WTC11 (cell line): ENCODE measurements around the gene METTL24. TPM values are rescaled to one million over a fixed set of nuclear protein-coding genes. Genes with fewer than 3 reads are reported as not detected.

ENCODE experiments used
- ATAC-seq: fragments of 200-7000 bp; cut with Tn5 transposase; 2 replicates; pipeline ENCODE4 v1.10.0; 2021; ENCODE audit warnings: mild to moderate bottlenecking, moderate library complexity
- CTCF ChIA-PET: fragments of 300-600 bp; sonication (Branson Sonifier 250); formaldehyde crosslinking; loops from one replicate; lab custom pipeline; 2021; ENCODE audit warnings: antibody characterized with exemption; lab: Charles Lee
- POLR2A ChIA-PET: fragments of 350-600 bp; sonication (Branson Sonifier 250); formaldehyde crosslinking; loops from one replicate; lab custom pipeline; 2021; ENCODE audit warnings: antibody characterized with exemption; lab: Charles Lee
- DNase-seq: peaks from one replicate; pipeline ENCODE4 v3.0.0; 2021; ENCODE audit warnings: low spot score
- H3K27ac Mint-ChIP-seq: 2 replicates; pipeline ENCODE4 v1.8.0; 2021; ENCODE audit warnings: mixed read lengths
- H3K27me3 Mint-ChIP-seq: 2 replicates; pipeline ENCODE4 v1.8.0; 2021; ENCODE audit warnings: low read depth, mild to moderate bottlenecking, moderate library complexity, mixed read lengths
- H3K36me3 Mint-ChIP-seq: 2 replicates; pipeline ENCODE4 v1.8.0; 2021; ENCODE audit warnings: mixed read lengths
- H3K4me1 Mint-ChIP-seq: 2 replicates; pipeline ENCODE4 v1.8.0; 2022; ENCODE audit warnings: mixed read lengths
- H3K4me3 Mint-ChIP-seq: 2 replicates; pipeline ENCODE4 v1.8.0; 2021; ENCODE audit warnings: mild to moderate bottlenecking, moderate library complexity, mixed read lengths
- H3K9me3 Mint-ChIP-seq: 2 replicates; pipeline ENCODE4 v1.8.0; 2021; ENCODE audit warnings: mixed read lengths
- ATF1 ChIP-seq: sonication (generic); formaldehyde crosslinking; IDR thresholded peaks from 2 replicates; pipeline ENCODE4 v1.8.1; 2023; ENCODE audit warnings: mild to moderate bottlenecking, moderate library complexity, missing genetic modification reagents
- CBFB ChIP-seq: sonication (generic); formaldehyde crosslinking; IDR thresholded peaks from 2 replicates; pipeline ENCODE4 v1.8.1; 2022; ENCODE audit warnings: mild to moderate bottlenecking, low read depth, missing genetic modification reagents
- CREB1 ChIP-seq: sonication (generic); formaldehyde crosslinking; IDR thresholded peaks from 2 replicates; pipeline ENCODE4 v1.8.0; 2023; ENCODE audit warnings: mild to moderate bottlenecking, missing genetic modification reagents
- FOXJ3 ChIP-seq: sonication (generic); formaldehyde crosslinking; IDR thresholded peaks from 2 replicates; pipeline ENCODE4 v1.9.0; 2021; ENCODE audit warnings: missing genetic modification reagents, mild to moderate bottlenecking, borderline replicate concordance
- IRF2 ChIP-seq: sonication (generic); formaldehyde crosslinking; IDR thresholded peaks from 2 replicates; pipeline ENCODE4 v1.8.0; 2022; ENCODE audit warnings: low read depth, missing genetic modification reagents, borderline replicate concordance
- JAZF1 ChIP-seq: fragments of 250-450 bp; sonication (Bioruptor Pico); IDR thresholded peaks from 2 replicates; pipeline ENCODE4 v1.9.0; 2021; ENCODE audit warnings: moderate library complexity, mild to moderate bottlenecking, inconsistent platforms
- JUN ChIP-seq: sonication (generic); formaldehyde crosslinking; IDR thresholded peaks from 2 replicates; pipeline ENCODE4 v1.8.0; 2023; ENCODE audit warnings: mild to moderate bottlenecking, missing genetic modification reagents
- MYBL2 ChIP-seq: sonication (generic); formaldehyde crosslinking; IDR thresholded peaks from 2 replicates; pipeline ENCODE4 v1.8.1; 2023; ENCODE audit warnings: mild to moderate bottlenecking, moderate library complexity, missing genetic modification reagents
- NFYB ChIP-seq: sonication (generic); formaldehyde crosslinking; conservative IDR thresholded peaks from 2 replicates; pipeline ENCODE4 v1.8.0; 2022; ENCODE audit warnings: low read depth, missing genetic modification reagents
- NR1H2 ChIP-seq: sonication (generic); formaldehyde crosslinking; IDR thresholded peaks from 2 replicates; pipeline ENCODE4 v1.9.0; 2021; ENCODE audit warnings: mild to moderate bottlenecking, moderate library complexity, missing genetic modification reagents
- NR3C1 ChIP-seq: sonication (generic); formaldehyde crosslinking; conservative IDR thresholded peaks from 2 replicates; pipeline ENCODE4 v1.8.1; 2023; ENCODE audit warnings: low read depth, mild to moderate bottlenecking, missing genetic modification reagents
- OVOL2 ChIP-seq: fragments of 250-450 bp; sonication (Bioruptor Pico); IDR thresholded peaks from 2 replicates; pipeline ENCODE4 v1.9.0; 2021; ENCODE audit warnings: mild to moderate bottlenecking, borderline replicate concordance
- PRDM15 ChIP-seq: sonication (generic); formaldehyde crosslinking; IDR thresholded peaks from 2 replicates; pipeline ENCODE4 v1.8.0; 2022; ENCODE audit warnings: missing genetic modification reagents
- RELA ChIP-seq: sonication (generic); formaldehyde crosslinking; IDR thresholded peaks from 2 replicates; pipeline ENCODE4 v1.8.1; 2022; ENCODE audit warnings: missing genetic modification reagents, mild to moderate bottlenecking, borderline replicate concordance
- ZNF232 ChIP-seq: sonication (generic); formaldehyde crosslinking; IDR thresholded peaks from 2 replicates; pipeline ENCODE4 v1.8.0; 2022; ENCODE audit warnings: mild to moderate bottlenecking, missing genetic modification reagents
- ZNF263 ChIP-seq: sonication (generic); formaldehyde crosslinking; IDR thresholded peaks from 2 replicates; pipeline ENCODE4 v1.8.1; 2022; ENCODE audit warnings: low read depth, mild to moderate bottlenecking, moderate library complexity, missing genetic modification reagents
- ZNF423 ChIP-seq: fragments of 250-450 bp; sonication (Bioruptor Pico); IDR thresholded peaks from 2 replicates; pipeline ENCODE4 v2.1.2; 2022; ENCODE audit warnings: mild to moderate bottlenecking, moderate library complexity
- ZNF532 ChIP-seq: fragments of 250-450 bp; sonication (Bioruptor Pico); IDR thresholded peaks from 2 replicates; pipeline ENCODE4 v1.9.0; 2021; ENCODE audit warnings: mild to moderate bottlenecking, borderline replicate concordance
- total RNA-seq: library from RNA; stranded (reverse); gene quantifications from 3 replicates; pipeline ENCODE4 v1.2.3, GENCODE V29; 2021
- TF ChIP-seq, protein P1 (sequence below): fragments of 250-450 bp; sonication (Bioruptor Pico); IDR thresholded peaks from 2 replicates; pipeline ENCODE4 v1.8.0; 2021; ENCODE audit warnings: mild to moderate bottlenecking
- TF ChIP-seq, protein P2 (sequence below): sonication (generic); formaldehyde crosslinking; IDR thresholded peaks from 2 replicates; pipeline ENCODE4 v1.8.1; 2022; ENCODE audit warnings: mild to moderate bottlenecking, moderate library complexity, missing genetic modification reagents

The METTL24 gene
- total RNA-seq, 1 experiment from 2014 or later = 0.31 TPM

GRCh38 chr6:110357298-110357663 lies 868 bp downstream of the METTL24 start:
- DNase-seq (no peak), ATAC-seq (no peak)
- TF ChIP-seq OVOL2 (CRISPR knock-in tag) = no peak
- no peak for TF ChIP-seq ATF1 (CRISPR knock-in tag)
- Mint-ChIP-seq H3K36me3 (no peaks in the 10 kb centered on the region), H3K27me3 (peaks cover 37% of the 10 kb centered on the region), H3K27ac (no peak overlapping the region), H3K4me3 (peak overlapping the region; percentile 82), H3K9me3 (peaks cover 7% of the 10 kb centered on the region), H3K4me1 (peaks cover 60% of the 10 kb centered on the region)
- ChIA-PET CTCF (interaction anchor here (6.3 kb wide), 1 partner anchor 16 kb away, joined by 47 read pairs; no protein-coding TSS in a partner anchor), POLR2A (no interaction called here)

GRCh38 chr6:110356778-110357177 lies 1.4 kb downstream of the METTL24 start:
- DNase-seq (no peak), ATAC-seq (no peak)
- Mint-ChIP-seq H3K9me3 (peaks cover 7% of the 10 kb centered on the region), H3K27me3 (peaks cover 37% of the 10 kb centered on the region), H3K27ac (no peak overlapping the region), H3K4me3 (peak overlapping the region; percentile 82), H3K36me3 (no peaks in the 10 kb centered on the region), H3K4me1 (peaks cover 65% of the 10 kb centered on the region)
- TF ChIP-seq CREB1 (no peak), JAZF1 (no peak)
- ChIA-PET POLR2A (no interaction called here), CTCF (interaction anchor here (6.3 kb wide), 1 partner anchor 15 kb away, joined by 47 read pairs; no protein-coding TSS in a partner anchor)

GRCh38 chr6:110355727-110356126 lies 2.4 kb downstream of the METTL24 start:
- CTCF ChIA-PET = interaction anchor here (6.3 kb wide), 1 partner anchor 14 kb away, joined by 47 read pairs; no protein-coding TSS in a partner anchor
- H3K36me3 Mint-ChIP-seq = no peaks in the 10 kb centered on the region
- H3K4me1 Mint-ChIP-seq = peaks cover 68% of the 10 kb centered on the region
- ATAC-seq (peak; percentile 18), DNase-seq (peak; percentile 31)
- H3K4me3 Mint-ChIP-seq = peak overlapping the region; percentile 0; the same call in 1 of the 2 replicates
- POLR2A ChIA-PET = no interaction called here
- H3K9me3 Mint-ChIP-seq = no peaks in the 10 kb centered on the region
- H3K27me3 Mint-ChIP-seq = peaks cover 37% of the 10 kb centered on the region
- TF ChIP-seq NFYB (CRISPR knock-in tag) (no peak), JUN (CRISPR knock-in tag) (no peak), ZNF232 (CRISPR knock-in tag) (no peak), NR1H2 (CRISPR knock-in tag) (no peak), ZNF263 (no peak), RELA (CRISPR knock-in tag) (no peak), FOXJ3 (CRISPR knock-in tag) (no peak), NR3C1 (CRISPR knock-in tag) (no peak), ZNF423 (no peak), IRF2 (no peak), ZNF532 (CRISPR knock-in tag) (no peak), CBFB (CRISPR knock-in tag) (no peak), MYBL2 (CRISPR knock-in tag) (no peak), PRDM15 (CRISPR knock-in tag) (no peak)
- TF ChIP-seq, protein P1, sequence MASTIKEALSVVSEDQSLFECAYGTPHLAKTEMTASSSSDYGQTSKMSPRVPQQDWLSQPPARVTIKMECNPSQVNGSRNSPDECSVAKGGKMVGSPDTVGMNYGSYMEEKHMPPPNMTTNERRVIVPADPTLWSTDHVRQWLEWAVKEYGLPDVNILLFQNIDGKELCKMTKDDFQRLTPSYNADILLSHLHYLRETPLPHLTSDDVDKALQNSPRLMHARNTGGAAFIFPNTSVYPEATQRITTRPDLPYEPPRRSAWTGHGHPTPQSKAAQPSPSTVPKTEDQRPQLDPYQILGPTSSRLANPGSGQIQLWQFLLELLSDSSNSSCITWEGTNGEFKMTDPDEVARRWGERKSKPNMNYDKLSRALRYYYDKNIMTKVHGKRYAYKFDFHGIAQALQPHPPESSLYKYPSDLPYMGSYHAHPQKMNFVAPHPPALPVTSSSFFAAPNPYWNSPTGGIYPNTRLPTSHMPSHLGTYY = no peak
- TF ChIP-seq, protein P2, sequence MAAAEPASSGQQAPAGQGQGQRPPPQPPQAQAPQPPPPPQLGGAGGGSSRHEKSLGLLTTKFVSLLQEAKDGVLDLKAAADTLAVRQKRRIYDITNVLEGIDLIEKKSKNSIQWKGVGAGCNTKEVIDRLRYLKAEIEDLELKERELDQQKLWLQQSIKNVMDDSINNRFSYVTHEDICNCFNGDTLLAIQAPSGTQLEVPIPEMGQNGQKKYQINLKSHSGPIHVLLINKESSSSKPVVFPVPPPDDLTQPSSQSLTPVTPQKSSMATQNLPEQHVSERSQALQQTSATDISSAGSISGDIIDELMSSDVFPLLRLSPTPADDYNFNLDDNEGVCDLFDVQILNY = no peak
- TF ChIP-seq, all 79 proteins: peak for 0
- H3K27ac Mint-ChIP-seq = peak overlapping the region; percentile 2; the same call in 1 of the 2 replicates
